ENCODE results near the gene ARHGEF40. TPM values are rescaled to one million over a fixed set of nuclear protein-coding genes. Genes with fewer than 3 reads are reported as not detected.

ARHGEF40 gene
- total RNA-seq, 1 donor from 2014 or later, result 64.4 TPM

DNA sequence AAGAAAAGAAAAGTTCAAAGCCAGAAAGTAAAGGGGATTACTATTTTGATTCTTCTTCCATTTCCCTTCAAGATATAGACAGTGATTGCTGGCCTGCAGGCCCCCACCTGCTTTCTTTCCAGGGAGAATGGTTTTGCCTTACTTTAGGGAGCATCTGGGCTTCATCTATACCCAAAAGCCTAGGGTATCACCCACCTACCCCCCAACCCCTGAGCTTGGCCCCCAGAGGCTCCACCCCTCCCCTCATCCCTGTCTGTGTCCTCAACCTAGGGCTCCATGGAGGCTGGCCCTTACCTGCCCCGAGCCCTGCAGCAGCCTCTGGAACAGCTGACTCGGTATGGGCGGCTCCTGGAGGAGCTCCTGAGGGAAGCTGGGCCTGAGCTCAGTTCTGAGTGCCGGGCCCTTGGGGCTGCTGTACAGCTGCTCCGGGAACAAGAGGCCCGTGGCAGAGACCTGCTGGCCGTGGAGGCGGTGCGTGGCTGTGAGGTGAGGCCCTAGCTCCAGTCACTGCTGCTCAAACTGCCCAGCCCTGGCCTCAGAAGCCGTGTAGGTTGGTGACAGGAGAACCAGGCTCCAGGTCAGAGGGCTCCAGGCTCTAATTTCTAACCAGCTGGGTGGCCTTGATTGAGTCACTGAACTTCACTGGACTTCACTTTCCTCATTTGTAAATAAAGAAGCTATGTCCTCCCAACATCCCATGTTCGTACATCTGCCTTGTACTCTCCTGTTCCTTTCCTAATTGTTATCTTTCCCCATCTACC lies 13.6 kb downstream of the ARHGEF40 start:
- no peak for DNase-seq (ENCODE audit: low read depth)

DNA sequence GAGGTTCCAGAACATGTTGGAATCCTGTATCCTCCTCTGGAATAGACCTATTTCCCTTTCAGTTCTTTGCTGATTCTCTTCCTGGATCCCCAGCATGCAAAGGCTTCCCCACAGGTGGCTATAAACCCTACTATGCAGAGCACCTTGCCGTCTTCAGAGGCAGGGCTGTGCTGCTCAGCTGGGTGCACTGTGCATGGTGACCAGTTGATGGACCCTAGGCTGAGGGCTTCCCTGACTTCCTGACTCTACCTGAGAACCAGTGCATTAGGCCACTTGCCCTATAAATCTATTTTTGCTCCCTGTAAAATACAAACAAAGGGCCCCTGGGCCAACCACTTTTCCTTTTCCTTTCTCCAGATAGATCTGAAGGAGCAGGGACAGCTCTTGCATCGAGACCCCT lies 14.3 kb downstream of the ARHGEF40 start:
- no peak for DNase-seq (ENCODE audit: low read depth)

DNA sequence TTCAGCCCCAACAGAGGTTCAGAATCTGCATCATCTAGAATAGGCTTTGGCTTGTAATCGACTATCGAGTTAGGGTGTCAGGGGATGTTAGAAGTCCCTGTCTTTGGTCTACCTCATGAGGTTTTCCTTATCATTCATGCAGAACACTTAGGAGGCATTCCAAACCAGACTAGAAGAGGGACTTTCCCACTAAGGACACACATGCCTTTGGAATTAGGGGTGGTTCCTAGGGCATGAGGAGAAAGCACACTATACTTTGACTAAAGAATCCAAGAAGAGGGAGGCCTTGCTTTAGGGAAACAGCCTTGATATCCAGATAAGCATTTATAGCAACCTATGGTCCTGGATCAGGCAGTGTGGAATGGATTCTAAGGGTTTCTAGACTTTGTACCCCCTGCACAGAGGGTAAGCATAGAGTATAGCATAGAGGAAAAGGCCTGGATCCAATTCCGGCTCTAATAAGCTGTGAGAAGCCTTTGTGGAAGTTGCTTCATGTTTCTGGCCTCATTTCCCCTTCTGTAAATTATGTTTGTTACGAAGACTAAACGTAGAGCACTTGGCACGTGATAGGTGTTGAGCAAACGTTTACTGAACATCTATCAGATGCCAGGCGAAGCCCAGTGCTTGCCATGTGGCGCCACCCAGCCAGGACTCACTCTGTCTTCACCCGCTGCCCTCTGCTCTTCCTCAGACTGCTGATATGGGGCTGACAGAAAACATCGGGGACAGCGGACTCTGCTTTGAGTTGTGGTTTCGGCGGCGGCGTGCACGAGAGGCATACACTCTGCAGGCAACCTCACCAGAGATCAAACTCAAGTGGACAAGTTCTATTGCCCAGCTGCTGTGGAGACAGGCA lies 15.1 kb downstream of the ARHGEF40 start:
- DNase-seq (ENCODE audit: low read depth), result peak; percentile 89

DNA sequence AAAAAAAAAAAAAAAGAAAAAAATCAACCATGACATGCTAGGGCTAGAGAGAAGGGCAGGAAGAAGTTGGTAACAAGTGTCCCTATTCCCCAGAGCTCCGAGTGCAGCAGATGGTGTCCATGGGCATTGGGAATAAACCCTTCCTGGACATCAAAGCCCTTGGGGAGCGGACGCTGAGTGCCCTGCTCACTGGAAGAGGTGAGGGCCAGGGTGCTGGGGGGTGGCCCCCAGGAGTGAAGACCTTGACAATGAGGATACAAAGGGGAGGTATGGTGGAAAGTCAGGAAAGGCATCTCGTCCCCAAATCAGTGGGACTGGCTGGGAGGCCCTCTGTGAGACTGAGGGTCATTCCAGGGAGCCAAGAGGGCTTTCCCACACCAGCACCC lies 16.8 kb downstream of the ARHGEF40 start:
- no peak for DNase-seq (ENCODE audit: low read depth)

DNA sequence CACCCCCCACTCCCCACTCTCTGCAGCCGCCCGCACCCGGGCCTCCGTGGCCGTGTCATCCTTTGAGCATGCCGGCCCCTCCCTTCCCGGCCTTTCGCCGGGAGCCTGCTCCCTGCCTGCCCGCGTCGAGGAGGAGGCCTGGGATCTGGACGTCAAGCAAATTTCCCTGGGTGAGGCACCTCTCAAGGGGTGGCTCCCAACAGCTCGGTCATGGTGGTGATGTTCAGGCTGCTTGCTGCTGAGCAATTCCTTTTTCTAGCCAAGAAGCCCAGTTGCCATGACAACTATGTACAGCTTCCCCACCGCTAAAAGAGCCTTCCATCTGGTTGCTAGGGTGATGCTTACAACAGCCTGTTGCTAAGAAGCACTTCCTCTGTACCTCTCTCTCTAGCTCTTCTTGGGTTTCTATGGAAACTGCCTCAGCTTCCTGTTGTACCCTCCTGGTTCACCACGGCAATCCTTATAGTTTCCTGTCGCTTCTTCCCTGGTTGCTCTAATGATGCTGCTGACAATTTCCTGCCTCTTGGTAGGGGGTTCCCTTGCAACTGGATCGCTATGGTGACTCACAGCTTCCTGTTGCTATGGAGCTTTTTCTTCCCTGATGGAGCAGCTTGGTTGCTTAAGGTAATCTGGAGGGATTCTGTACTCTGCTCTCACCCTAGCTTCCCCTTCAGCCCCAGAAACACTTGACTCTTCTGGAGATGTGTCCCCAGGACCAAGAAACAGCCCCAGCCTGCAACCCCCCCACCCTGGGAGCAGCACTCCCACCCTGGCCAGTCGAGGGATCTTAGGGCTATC lies 17.4 kb downstream of the ARHGEF40 start:
- peak; percentile 80 for DNase-seq (ENCODE audit: low read depth)

DNA sequence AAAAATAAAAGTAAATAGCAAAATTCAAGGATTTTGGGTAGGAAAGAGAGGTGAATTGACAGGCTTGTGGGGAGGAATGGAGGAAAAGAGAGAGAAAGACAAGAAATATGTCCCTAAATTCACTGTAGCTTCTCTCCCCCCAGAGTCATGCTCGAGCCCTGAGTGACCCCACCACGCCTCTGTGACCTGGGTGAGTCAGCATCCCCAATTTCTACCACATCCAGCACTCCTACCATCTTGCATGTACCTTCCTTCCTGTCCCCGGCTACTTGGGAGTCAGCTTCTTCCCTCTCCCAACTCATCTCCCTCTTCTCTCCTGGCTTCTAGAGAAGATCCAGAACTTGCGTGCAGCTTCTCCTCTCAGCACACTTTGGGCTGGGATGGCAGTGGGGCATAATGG lies 18.6 kb downstream of the ARHGEF40 start:
- DNase-seq (ENCODE audit: low read depth), result no peak

DNA sequence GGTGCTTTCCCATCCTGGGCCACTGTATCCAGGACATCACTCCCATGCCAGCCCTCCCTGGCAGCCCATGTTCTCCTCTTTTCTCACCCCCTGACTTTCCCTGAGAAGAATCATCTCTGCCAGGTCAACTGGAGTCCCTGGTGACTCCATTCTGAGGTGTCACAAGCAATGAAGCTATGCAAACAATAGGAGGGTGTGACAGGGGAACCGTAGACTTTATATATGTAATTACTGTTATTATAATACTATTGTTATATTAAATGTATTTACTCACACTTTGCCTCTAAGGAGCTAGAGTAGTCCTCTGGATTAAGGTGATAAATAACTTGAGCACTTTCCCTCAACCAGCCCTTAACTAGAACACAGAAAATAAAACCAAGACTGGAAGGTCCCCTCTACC lies 19.2 kb downstream of the ARHGEF40 start:
- no peak for DNase-seq (ENCODE audit: low read depth)

DNA sequence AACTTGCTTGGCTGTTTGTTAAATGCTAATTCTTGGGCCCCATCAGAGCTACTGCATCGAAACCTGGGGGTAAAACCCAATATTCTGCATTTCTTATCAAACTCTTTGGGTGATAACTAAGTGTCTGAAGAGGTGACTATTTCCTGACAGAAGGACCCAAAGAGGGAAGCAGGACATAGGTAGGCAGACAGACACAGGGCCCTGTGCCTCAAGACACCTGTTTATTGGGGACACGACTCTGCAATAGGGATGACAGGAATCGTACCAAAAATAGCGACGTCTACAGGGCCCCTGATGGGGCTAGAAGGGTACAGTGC lies 19.7 kb downstream of the ARHGEF40 start:
- no peak for DNase-seq (ENCODE audit: low read depth)

DNA sequence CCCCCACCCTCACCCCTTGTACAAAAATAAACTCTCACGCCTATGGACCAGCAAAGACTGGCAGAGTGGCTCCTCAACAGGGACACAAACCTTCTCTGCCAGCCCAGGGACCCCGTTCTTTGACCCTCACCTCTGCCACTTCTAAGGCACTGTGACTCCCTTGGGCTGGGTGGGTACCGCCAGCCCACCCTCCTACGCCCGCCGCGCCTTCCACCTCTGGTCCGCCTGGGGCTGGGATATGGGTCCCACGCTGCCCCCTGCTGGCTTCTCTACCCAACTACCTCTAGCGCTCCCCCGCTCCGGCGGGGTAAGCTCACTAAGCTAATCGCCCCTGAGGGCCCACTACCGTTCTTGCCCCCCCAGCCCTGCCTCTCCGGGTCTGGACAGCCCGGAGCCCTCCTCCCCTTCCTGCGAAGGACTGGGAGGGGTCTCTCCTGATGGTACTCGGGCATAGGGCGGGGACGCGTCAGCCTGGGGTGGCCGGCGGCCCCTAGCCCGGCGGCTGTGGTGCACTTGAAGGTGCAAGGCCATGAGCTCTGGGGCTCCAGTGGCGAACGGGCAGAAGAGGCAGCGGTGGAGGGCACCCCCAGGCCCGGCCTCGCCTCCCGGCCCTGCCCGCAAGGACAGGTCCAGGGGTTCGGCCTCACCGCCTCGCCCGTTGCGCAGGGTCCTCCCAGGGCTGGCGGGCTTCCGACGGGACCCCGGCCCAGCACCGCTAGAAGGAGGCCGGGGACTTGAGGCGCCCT lies 20.3 kb downstream of the ARHGEF40 start:
- no peak for DNase-seq (ENCODE audit: low read depth)

DNA sequence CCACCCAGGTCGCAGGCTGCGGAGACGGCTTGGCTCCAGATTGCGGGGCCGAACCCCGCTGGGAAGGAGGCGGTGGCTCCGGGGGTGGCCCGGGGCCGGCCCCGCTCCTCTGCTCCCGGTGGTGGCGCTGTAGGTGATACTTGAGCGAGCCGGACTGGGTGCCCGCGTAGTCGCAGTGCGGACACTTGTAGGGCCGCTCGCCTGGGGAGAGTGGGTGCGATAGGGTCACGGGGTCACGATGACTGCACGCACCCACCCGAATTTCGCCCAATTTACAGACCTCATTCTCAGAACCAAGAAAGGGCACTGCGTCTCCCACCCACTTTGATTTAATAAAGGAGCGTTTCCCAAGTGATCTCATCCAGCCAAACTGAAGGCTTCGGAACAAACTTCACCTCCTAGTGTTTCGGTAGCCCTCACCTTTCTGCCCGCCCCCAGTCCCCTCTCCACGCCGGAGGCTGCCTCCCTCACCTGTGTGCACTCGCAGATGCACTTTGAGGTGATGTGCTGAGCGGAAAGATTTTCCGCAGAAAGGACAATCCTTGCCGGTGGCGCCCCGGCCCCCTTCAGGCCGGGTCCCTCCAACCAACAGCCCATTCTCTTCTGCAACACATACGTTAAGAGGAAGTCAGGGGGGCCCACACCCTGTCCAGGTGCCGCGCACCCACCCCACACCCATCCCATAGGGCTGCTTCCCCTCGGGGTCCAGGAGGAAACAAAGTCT lies 21.0 kb downstream of the ARHGEF40 start:
- DNase-seq (ENCODE audit: low read depth), result no peak

DNA sequence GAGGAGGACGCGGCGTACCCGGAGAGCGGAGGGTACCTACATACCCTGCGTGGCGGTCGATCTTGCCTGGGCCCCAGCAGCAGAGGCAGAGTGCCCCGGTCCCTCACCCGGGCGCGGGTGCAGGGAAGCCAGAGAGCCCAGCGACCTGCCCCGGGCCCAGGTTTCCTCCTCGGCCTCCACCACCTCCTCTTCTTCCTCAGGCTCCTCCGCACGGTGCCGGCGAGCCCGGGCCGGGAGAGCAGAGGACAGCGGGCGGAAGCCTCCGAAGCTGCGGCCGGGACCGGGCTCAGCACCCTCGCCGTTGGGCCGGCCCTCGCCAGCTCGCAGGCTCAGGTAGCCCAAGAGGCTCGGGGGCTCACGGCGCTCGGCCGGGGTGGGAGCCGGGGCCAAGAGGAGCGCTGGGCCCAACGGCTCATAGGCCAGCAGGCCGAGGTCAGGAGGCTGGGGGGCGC lies 21.7 kb downstream of the ARHGEF40 start:
- no peak for DNase-seq (ENCODE audit: low read depth)

DNA sequence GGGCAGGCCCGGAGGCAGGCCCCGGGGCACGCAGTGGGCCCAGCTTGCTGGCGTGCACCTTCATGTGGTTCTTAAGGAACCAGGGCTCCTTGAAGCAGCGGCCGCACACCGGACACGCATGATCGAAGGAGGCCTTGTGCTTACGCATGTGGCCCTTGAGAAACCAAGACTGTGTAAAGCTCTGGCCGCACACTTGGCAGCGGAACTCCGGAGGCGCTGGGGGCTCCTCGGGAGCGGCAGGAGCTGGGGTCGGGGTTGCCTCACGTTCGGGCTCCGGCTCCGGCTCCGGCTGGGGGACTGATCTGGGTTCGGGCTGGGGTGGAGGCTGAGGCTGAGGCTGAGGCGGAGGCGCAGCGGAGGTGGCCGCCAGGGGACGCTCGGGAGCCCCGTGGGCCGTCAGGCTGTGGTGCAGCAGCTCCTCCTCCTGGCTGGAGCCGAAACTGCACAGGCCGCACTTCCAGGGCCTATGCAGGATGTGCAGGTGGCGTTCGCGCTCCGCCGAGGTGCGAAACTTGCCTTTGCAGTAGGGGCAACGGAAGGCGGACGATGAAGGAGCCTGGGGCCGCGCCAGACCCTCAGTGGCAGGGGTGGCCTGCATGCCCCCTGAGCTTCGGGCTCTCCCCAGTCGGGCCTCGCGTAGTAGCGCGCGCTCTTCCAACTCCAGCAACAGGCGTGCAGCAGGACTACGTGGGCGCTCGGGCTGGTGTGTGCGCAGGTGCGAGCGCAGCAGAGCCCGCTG lies 22.3 kb downstream of the ARHGEF40 start:
- DNase-seq (ENCODE audit: low read depth), result peak; percentile 35

DNA sequence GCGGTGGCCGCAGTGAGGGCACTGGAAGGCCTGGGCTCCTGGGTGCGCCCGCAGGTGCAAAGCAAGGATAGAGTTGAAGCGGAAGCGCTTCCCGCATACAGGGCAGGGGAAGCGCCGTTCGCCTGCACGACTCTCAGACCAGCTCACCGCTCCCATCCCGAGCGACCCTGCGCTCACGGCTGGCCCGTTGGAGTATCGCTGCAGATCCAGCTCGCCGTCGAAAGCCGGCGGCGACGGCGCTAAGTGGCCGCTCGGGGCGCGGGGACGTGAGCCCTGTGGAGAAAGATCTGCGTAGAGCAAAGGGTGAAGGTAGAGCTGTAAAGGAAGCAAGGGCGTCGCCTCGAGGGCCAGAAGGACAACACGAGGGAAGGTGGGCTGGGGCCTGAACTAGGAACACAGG lies 22.9 kb downstream of the ARHGEF40 start:
- no peak for DNase-seq (ENCODE audit: low read depth)

DNA sequence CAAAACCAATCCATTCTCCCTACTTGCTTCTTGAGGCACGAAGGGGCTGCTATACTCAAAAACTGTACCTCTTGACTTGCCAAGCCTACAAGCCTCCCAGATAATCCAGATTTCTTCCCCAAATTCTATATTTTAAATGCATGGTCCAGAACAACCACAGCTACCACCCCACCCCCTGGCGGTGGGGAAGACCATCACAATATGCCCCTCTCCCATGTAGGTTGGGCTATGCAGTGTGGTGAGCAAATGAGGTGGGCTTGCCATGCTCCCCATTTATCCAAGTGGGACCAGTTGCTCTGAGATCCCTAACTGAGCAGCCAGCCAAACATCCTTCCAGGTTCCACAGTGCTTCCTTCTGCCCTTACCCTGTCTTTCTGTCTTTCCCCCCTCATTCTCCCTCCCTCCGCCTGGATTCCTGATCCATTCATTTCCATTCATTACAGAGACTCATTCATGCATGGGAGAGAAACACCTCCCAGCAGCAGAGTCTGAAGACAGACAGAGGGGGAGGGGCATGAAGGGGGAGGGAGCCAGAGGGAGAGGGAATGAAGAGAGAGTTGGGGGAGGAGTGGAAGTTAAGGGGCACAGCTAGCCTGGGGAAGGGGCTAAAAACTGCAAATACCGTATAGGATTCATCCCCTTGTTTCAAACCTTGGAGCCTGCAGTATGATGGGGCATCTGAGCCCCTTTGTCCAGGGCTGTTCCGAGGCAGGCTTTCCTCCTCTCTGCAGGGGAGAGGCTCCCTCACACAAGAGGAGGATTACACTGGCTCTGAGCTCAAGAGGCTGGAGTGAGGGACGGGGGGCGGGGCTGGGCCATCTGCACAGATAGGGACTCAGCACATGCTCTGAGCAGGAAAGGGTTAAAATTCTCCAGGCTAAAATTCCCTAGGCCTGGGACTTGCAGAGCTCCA lies 23.9 kb downstream of the ARHGEF40 start:
- DNase-seq (ENCODE audit: low read depth), result peak; percentile 75

DNA sequence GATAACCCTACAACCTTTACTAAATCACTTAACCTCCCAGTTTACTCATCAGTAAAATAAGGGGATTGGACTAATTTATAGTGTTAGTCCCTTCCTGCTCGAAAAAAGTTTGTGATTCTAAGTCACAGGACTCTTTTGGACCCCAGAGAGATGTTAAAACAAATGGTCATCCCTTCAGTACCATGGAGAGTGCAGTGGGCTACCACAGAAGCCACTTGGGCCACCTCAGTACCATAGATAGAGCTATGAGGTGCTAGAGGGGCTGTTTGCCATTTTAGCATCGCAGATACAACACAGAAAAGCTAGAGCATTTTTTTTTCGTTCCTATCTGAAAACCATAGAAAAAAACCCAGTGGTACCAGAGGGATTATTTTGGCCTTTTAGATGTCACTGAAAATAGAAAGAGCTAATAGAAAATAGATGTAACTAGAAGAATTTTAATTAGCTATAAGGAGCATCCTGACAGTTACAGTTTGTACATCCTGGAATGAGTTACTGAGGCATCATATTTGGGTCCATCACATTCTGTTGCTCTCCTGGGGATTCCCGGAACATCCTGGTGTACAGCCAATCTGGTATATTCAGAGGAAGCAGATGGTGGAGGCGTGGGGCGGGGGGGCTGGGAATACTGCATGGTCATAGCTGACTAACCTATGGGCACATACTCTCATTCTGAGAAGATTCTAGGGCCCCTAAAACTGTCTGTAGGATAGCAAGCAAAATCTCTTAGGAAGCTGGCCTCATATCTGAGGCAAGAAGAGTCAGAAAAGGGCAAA lies 25.5 kb downstream of the ARHGEF40 start:
- no peak for DNase-seq (ENCODE audit: low read depth)

DNA sequence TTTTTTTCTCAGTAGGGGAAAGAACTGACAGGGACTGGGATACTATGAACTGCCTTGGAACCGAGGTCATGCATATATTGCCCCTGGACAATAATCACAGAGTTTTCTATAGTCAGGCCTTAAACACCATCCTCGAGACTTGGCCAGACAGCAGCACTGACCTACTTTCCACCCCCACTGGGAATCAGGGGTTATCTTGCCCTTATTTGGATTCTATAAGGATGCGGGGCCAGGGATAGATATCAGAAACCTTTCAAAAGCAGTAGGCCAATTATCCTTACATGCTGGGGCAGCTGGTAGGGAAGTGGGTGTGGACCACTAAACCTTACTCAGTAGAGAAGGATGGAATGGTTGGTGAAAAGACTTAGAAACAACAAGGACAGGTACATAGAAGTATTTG lies 26.3 kb downstream of the ARHGEF40 start:
- no peak for DNase-seq (ENCODE audit: low read depth)

DNA sequence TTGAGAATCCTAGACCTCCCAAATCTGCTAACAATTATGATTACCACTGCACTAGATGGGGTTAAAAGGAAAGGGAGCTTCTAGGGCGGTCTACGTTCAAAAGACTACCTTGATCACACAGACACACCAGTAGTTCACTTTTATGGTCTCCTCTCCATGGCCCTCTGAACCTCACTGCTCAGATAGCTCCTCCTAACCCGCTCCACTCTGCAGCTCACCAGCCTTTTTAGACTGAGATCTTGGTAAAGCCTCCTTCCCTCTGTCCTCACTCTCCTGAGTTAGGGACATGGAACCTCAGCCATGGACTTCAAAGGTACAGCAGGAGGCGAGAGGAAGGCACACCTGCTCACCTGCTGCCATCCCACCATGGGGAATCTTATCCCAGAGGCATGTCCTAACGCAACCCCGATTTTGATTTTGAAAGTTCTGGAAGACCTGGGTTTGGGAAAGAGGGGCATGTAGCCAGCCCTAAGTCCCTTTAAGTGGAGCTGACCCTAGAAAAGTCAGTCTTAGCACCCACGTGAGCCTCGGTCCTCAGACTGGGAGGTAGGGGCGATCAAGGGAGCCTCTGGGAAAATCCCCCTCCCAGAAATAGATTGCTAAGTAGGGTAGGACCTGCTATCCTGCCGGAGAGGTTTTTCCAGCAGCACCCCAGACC lies 27.0 kb downstream of the ARHGEF40 start:
- no peak for DNase-seq (ENCODE audit: low read depth)

DNA sequence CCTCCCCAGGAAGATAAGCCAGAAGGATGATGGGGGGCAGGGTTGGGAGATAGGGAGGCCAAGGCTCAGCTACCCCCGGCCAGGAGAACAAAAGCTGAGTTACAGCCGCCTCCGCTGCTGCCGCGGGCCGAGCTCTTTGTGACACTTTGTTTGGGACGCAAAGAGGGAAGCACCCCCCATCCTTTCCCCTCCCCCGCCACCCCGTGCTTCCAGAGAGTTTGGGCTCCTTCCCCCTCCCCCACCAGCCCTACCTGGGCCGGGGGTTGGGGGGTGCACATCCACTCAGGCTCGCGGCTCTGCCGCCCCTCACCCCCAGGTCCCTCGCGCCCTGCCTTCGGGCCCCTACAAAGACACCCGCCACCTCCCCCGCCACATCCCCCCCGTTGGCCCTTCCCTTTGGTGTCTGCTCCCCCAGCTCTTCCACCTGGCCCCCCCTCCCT lies 27.6 kb downstream of the ARHGEF40 start:
- no peak for DNase-seq (ENCODE audit: low read depth)
